Stimulated activated CD8-positive, alpha-beta memory T cell treated with anti-CD3 and anti-CD28 coated beads, Interleukin-2, amount 100 ng/mL, for 48 hours (primary cell): ENCODE measurements around the gene TMEM203.

Experiments
- DNase-seq, 2 donors: peaks; one replicate each; pipeline ENCODE4 v3.0.0-alpha.2; 2020; ENCODE audit warnings: low read depth in 2 of 2

The TMEM203 gene

GRCh38 chr9:137219757-137220316, 14.4 kb upstream of the TMEM203 start:
- no peak for DNase-seq

GRCh38 chr9:137218754-137219271, 13.4 kb upstream of the TMEM203 start:
- no peak for DNase-seq

DNA sequence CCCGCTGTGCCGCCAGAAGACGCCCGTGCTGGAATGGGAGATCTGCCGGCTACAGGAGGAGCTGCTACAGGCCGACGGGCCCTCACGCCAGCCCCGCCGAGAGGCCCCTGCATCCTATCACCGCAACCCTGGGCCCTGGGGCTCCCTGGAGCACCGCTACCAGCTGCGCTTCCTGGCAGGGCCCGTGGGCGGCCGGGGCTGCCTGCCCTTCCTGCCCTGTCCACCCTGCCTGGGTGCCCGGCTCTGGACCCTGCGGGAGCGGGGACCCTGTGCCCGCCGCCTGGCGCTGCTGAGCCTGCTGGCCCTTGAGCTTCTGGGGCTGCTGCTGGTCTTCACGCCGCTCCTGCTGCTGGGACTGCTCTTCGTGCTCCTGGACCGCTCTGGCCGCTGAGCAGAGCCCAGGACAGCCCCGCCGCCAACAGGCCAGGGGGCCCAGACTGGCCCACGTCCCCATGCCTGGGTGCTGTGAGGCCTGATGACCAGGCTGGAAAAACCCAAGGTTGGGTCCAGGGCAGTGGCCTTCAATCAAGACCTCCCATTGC, 12.8 kb upstream of the TMEM203 start:
- no peak for DNase-seq

GRCh38 chr9:137217276-137218211, 12.1 kb upstream of the TMEM203 start:
- DNase-seq = no peak

DNA sequence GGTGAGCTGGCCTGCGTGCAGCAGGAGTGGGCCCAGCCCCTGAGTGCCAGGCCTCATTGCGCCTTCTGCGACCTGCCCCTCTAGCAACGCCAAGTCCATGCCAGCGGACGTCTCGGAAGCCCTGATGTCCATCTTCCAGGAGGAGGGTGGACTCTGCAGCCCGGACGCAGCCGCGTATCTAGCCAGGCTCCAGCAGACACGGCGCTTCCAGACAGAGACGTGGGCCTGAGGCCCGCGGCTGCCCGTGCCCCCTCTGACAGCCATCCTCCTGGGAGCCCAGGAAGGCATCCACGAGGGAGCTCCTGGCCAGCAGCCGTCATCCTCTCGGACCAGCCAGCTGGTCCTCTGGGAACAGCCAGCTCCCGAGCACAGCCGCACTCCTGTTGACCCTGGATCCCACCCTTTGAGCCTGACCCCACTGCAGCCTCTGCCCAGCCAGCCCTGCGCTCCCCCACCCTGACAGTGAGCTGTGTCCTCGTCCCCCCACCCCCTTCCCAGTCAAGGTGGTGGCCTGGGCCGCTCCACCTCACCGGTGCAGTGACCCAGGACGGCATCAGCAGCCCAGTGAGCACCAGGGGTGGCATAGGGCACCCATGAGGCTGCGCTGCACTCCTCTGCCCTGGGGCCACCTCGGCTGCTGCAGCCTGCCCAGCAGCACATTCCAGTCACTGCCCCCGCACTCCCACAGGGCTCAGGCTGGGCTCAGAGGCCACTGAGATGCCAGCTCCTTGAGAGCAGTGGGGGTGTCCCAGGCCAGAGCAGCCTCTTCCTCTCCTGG, 10.9 kb upstream of the TMEM203 start:
- no peak for DNase-seq

- no peak for DNase-seq
Measured at GRCh38 chr9:137215196-137215986, 9.9 kb upstream of the TMEM203 start.

GRCh38 chr9:137214620-137215019, 9.2 kb upstream of the TMEM203 start:
- no peak for DNase-seq

DNA sequence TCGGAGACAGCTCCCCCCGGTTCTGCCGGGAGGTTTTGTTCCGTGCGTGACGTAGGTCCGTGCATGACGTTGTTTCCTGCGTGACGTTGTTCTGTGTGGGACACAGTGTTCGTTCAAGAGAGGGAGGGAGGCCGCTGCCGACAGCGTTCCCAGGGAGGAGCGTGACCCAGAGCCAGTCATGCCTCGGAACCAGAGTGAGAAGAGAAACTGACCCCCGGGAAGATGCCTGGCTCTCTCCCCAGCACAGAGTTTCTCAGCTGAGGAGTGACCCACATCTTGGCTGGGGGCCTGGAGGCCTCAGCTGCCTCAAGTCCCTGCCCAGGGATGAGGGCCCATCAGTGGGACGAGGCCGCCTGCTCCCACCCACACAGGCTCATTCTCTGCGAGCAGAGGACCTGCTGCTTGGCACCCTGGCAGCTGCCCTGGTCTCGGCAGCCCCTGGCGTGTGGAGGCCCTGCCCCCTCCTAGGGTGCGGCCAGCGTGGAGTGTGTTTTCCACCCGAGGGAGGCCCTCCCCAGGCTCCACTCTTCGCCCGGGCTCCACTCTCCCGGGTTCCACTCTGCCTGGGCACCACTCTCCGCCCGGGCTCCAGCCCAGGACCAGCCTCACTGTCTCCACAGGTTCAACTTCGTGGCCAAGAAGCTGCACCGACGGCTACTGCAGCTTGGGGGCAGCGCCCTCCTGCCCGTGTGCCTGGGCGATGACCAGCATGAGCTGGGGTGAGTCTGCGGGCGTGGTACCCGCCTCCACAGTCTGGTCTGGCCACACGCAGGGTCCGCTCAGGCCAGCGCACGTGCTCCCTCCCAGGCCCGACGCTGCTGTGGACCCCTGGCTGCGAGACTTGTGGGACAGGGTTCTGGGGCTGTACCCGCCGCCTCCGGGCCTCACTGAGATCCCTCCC, 8.0 kb upstream of the TMEM203 start:
- DNase-seq = no peak

- DNase-seq = no peak
Measured at GRCh38 chr9:137212520-137212919, 7.1 kb upstream of the TMEM203 start.

GRCh38 chr9:137211532-137211931, 6.1 kb upstream of the TMEM203 start:
- no peak for DNase-seq

- DNase-seq = no peak
Measured at GRCh38 chr9:137206602-137207001, 1.2 kb upstream of the TMEM203 start.

GRCh38 chr9:137204731-137205125, 720 bp downstream of the TMEM203 start:
- no peak for DNase-seq

- DNase-seq = no peak
Measured at GRCh38 chr9:137202966-137203365, 2.5 kb downstream of the TMEM203 start.

- no peak for DNase-seq
Measured at GRCh38 chr9:137201205-137201868, 4.1 kb downstream of the TMEM203 start.

GRCh38 chr9:137200311-137201204, 4.9 kb downstream of the TMEM203 start, which contains the start of gene TPRN:
Gene TPRN, minus strand, starts transcription at chr9:137200741. Its CDS starts 30 bp downstream, at chr9:137200711.
- peak; percentile 98 to 99 for DNase-seq

DNA sequence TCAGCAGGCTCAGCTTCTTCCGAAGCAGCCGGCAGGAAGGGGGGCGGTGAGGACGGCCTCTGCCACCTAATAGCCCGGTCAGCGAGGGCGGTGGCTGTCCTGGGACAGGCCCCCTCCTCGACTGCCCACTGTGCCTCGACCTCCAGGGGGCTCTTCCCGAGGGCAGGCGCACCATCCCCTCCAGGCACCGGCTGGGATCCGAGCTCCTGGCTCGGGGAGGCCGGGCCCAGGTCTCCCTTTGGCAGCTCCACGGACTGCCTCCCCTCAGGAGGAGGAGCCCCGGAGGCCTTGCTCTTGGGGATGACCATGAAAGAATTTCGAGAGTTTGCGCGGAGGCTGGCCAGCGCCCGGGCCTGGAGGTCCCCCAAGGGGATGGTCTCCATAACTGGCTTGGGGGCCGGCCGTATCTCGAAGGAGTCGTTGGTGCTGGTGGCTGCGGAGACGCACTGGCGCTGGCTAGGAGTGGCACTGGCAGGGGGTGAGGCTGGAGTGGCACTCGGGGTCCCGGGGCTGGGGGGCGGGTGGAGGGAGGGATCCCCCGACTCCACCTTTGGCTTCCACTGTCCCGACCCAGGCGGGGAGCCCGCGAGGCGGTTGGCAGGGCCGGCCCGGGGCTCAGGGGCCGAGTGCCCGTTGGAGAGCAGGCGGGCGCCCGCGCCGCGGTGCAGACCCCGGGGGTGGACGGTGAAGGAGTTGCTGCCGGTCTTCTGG, 5.9 kb downstream of the TMEM203 start:
- no peak for DNase-seq

DNA sequence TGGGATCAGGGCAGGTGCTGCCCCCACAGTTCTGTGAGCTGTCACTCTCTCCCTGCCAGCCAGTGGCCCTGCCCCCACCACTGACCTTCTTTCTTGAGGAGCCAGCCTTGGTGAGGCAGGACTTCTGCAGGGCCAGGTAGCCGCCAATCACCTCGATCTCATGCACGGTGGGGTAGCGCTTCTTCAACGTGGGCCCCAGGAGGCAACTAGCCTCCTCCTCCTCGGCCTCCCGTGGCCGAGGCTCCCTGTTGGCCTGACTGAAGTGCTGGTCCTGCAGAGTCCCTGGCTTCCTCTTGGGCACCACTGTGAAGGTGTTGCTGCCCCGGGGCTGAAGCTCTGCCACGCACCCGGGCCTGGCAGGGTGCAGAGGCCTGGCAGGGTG, 6.6 kb downstream of the TMEM203 start:
- no peak for DNase-seq
